ENCODE results near the gene TGM4.
A peak's percentile ranks its signal among the peaks of the same experiment; 100 is the strongest.
"Not testable (repeated sequence)": the region's sequence is repeated elsewhere in the genome, so short reads cannot be mapped to it uniquely, and the experiment has no call there.

The TGM4 gene

GRCh38 chr3:44874308-44874707 lies at the start of gene TGM4:
TGM4 (plus strand) TSS chr3:44874608; CDS start chr3:44874679, 71 bp downstream.
- no peak for DNase-seq

GRCh38 chr3:44825264-44825925 lies 49.0 kb upstream of the TGM4 start:
- no peak for DNase-seq

GRCh38 chr3:44827196-44827595 lies 47.2 kb upstream of the TGM4 start:
- no peak for DNase-seq

- no peak for DNase-seq
Measured at GRCh38 chr3:44831232-44831631, 43.2 kb upstream of the TGM4 start.

GRCh38 chr3:44832032-44832431 lies 42.4 kb upstream of the TGM4 start:
- DNase-seq: no peak

GRCh38 chr3:44832965-44833364 lies 41.4 kb upstream of the TGM4 start:
- DNase-seq: no peak

- DNase-seq: no peak
Measured at GRCh38 chr3:44833394-44833793, 41.0 kb upstream of the TGM4 start.

GRCh38 chr3:44835684-44836083 lies 38.7 kb upstream of the TGM4 start:
- no peak for DNase-seq

GRCh38 chr3:44842376-44842775 lies 32.0 kb upstream of the TGM4 start:
- no peak for DNase-seq

GRCh38 chr3:44845528-44846520 lies 28.6 kb upstream of the TGM4 start:
- DNase-seq: no peak

GRCh38 chr3:44848634-44849033 lies 25.8 kb upstream of the TGM4 start:
- DNase-seq: no peak

- DNase-seq: not testable (repeated sequence)
Measured at GRCh38 chr3:44856663-44857062, 17.7 kb upstream of the TGM4 start.

GRCh38 chr3:44860117-44860516 lies 14.3 kb upstream of the TGM4 start:
- DNase-seq: no peak

GRCh38 chr3:44861412-44862225 lies 12.8 kb upstream of the TGM4 start, which contains the start of gene TMEM42:
TMEM42 (plus strand) TSS chr3:44861912; CDS start chr3:44861925, 13 bp downstream.
- DNase-seq: peak; percentile 43

GRCh38 chr3:44862226-44862637 lies 12.2 kb upstream of the TGM4 start:
- no peak for DNase-seq

GRCh38 chr3:44865272-44866035 lies 9.0 kb upstream of the TGM4 start:
- no peak for DNase-seq

GRCh38 chr3:44867421-44868111 lies 6.8 kb upstream of the TGM4 start:
- DNase-seq: no peak

- no peak for DNase-seq
Measured at GRCh38 chr3:44870375-44871061, 3.9 kb upstream of the TGM4 start.

GRCh38 chr3:44875596-44875995 lies 1.2 kb downstream of the TGM4 start:
- no peak for DNase-seq

GRCh38 chr3:44877333-44877732 lies 2.9 kb downstream of the TGM4 start:
- no peak for DNase-seq

- DNase-seq: no peak
Measured at GRCh38 chr3:44880284-44880683, 5.9 kb downstream of the TGM4 start.
